ENCODE results near the gene TTYH1. TPM values are rescaled to one million over a fixed set of nuclear protein-coding genes. Genes with fewer than 3 reads are reported as not detected.
"Not testable (repeated sequence)": the region's sequence is repeated elsewhere in the genome, so short reads cannot be mapped to it uniquely, and the experiment has no call there.

The TTYH1 gene
- total RNA-seq, 2 experiments from 2014 or later = 0.99 to 1.3 TPM

DNA sequence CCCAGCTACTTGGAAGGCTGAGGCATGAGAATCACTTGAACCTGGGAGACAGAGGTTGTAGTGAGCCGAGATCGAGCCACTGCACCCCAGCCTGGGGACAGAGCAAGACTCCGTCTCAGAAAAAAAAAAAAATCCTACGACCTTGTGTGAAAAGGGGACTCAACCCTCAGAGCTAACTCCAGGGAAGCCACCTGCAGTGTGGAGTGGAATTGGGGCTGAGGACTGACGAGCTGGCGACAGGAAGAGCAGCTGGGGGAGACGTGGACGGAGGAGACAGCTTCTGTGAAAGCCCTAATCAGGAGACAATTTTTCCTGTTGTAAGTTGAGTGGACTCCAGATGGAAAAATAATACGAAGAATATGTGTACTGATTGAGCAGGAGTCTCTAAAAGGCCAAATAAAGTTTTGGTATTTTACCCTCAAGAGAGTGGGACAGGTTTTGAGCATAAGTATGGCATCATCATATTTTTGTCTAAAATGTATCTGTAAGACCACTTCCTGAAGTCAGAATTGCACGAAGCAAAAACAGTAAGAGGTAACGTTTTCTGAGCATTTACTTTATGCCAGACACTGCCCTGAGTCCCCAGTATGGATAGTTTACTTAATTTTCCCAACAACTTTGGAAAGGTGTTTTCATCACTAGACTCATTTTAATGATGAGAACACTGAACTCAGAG lies 38.5 kb upstream of the TTYH1 start:
- ATAC-seq (no peak), DNase-seq (no peak)
- no peak overlapping the region for H3K4me3 Mint-ChIP-seq
- H3K27ac Mint-ChIP-seq = peak overlapping the region; percentile 79
- H3K9me3 Mint-ChIP-seq (ENCODE audit: insufficient read depth) = peaks cover 10% of the 10 kb centered on the region
- POLR2A ChIA-PET = interaction anchor here (1.2 to 2.3 kb wide), 2 partner anchors 12 kb away, joined by 4 to 12 read pairs; partner anchors contain the start of gene LAIR1
- peaks cover 77% of the 10 kb centered on the region for H3K4me1 Mint-ChIP-seq (ENCODE audit: low read depth)
- H3K27me3 Mint-ChIP-seq (ENCODE audit: low read depth) = peaks cover 15% of the 10 kb centered on the region
- H3K36me3 Mint-ChIP-seq (ENCODE audit: low read depth) = peaks cover 23% of the 10 kb centered on the region
- CTCF ChIA-PET = interaction anchor here (1.2 to 1.4 kb wide), 2 partner anchors 14 to 15 kb away, joined by 3 to 9 read pairs; no protein-coding TSS in a partner anchor

DNA sequence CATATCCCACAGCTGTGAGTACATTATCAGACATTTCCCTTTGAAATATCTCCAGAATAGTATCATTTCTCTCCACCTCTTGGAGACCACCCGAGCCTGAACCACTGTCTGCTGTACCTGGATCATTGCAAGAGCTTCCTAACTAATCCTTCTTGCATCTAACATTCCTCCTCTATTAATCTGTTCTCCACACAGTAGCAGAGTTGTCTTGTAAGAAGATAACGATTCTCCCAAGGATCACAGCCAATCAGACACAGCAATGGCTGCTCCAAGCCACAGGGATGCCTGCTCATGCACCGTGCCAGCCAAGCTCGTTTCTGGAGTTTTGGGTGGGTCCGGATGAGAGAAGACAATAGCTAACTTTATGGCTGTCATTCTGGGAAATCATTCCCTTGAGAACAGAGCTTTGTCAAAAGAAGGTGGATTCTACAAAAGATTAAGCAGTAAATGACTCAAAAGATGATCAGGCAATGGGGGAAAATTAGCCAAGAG lies 36.0 kb upstream of the TTYH1 start:
- Mint-ChIP-seq H3K4me1 (ENCODE audit: low read depth) (peaks cover 63% of the 10 kb centered on the region), H3K36me3 (ENCODE audit: low read depth) (peaks cover 21% of the 10 kb centered on the region), H3K27ac (peak overlapping the region; percentile 40), H3K9me3 (ENCODE audit: insufficient read depth) (peaks cover 10% of the 10 kb centered on the region), H3K27me3 (ENCODE audit: low read depth) (peaks cover 17% of the 10 kb centered on the region), H3K4me3 (no peak overlapping the region)
- ChIA-PET CTCF (interaction anchor here (1.8 to 2.8 kb wide), 2 partner anchors 11 to 19 kb away, joined by 3 to 40 read pairs; no protein-coding TSS in a partner anchor), POLR2A (interaction anchor here (1.2 to 2.5 kb wide), 2 partner anchors 9 to 14 kb away, joined by 3 to 23 read pairs; partner anchors contain the start of gene LAIR1)
- no peak for DNase-seq
- ATAC-seq = no peak

DNA sequence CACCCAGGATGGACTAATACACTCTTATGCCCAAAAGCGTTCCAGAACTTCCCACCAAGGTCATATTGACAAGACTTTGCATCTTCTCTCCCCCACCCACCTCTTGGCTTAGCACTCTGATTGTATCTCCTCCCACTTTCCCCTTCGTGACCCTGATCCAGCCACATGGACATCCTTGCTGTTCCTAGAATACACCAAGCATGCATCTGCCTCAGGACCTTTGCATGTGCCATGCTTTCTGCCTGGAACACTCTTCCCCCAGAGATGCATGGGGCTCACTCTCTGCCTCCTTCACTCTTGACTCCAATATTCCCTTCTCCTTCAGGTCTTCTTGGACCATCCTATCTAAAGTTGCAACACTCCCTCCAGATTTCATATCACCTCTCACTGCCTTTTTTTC lies 34.4 kb upstream of the TTYH1 start:
- Mint-ChIP-seq H3K9me3 (ENCODE audit: insufficient read depth) (peaks cover 10% of the 10 kb centered on the region), H3K4me1 (ENCODE audit: low read depth) (peaks cover 46% of the 10 kb centered on the region), H3K36me3 (ENCODE audit: low read depth) (peaks cover 19% of the 10 kb centered on the region), H3K4me3 (no peak overlapping the region), H3K27ac (no peak overlapping the region), H3K27me3 (ENCODE audit: low read depth) (peaks cover 25% of the 10 kb centered on the region)
- POLR2A ChIA-PET = no interaction called here
- no peak for ATAC-seq
- DNase-seq = no peak
- CTCF ChIA-PET = no interaction called here

DNA sequence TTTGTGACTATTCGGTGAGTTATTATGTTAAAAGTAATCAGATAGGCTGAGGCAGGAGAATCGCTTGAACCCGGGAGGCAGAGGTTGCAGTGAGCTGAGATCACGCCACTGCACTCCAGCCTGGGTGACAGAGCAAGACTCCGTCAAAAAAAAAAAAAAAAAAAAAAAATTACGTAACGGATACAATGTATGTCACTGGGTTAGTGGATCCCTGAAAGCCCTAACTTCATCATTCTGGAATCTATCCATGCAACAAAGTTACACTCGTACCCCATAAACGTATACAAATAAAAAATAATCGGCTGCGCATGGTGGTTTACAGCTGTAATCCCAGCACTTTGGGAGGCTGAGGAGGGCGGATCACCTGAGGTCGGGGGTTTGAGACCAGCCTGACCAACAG lies 33.2 kb upstream of the TTYH1 start:
- not testable (repeated sequence) for H3K4me3 Mint-ChIP-seq; H3K27ac Mint-ChIP-seq; H3K9me3 Mint-ChIP-seq (ENCODE audit: insufficient read depth); ATAC-seq; DNase-seq
- Mint-ChIP-seq H3K36me3 (ENCODE audit: low read depth) (peaks cover 15% of the 10 kb centered on the region), H3K4me1 (ENCODE audit: low read depth) (peaks cover 37% of the 10 kb centered on the region), H3K27me3 (ENCODE audit: low read depth) (peaks cover 25% of the 10 kb centered on the region)
- CTCF ChIA-PET = interaction anchor here (1.3 kb wide), 2 partner anchors 8 to 10 kb away, joined by 3 to 5 read pairs; no protein-coding TSS in a partner anchor
- POLR2A ChIA-PET = interaction anchor here (0.9 kb wide), 1 partner anchor 17 kb away, joined by 4 read pairs; the partner anchor contains the start of gene LAIR1

DNA sequence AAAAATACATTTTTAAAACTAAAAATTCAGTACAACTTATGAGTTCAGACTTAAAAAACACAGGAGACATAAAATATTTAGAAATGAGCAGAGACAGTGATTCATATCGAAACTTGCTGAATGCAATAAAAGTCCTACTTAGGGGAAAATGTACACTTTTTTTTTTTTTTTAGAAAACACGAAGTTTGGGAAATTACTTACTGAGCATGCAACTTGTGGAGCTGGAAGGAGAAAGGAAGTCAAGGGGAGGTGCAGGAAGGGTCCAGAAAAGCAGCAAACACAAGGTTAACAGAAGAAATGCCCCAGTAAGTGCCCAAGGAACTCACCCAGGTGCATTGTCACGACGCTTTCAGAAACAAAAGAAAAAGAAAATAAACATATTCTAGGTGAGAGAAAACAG lies 31.9 kb upstream of the TTYH1 start:
- Mint-ChIP-seq H3K36me3 (ENCODE audit: low read depth) (peaks cover 15% of the 10 kb centered on the region), H3K4me3 (no peak overlapping the region), H3K9me3 (ENCODE audit: insufficient read depth) (peaks cover 10% of the 10 kb centered on the region), H3K4me1 (ENCODE audit: low read depth) (peaks cover 38% of the 10 kb centered on the region), H3K27ac (no peak overlapping the region), H3K27me3 (ENCODE audit: low read depth) (peaks cover 25% of the 10 kb centered on the region)
- CTCF ChIA-PET = interaction anchor here (1.3 kb wide), 1 partner anchor 8 kb away, joined by 5 read pairs; no protein-coding TSS in a partner anchor
- ATAC-seq = no peak
- DNase-seq = no peak
- POLR2A ChIA-PET = no interaction called here

DNA sequence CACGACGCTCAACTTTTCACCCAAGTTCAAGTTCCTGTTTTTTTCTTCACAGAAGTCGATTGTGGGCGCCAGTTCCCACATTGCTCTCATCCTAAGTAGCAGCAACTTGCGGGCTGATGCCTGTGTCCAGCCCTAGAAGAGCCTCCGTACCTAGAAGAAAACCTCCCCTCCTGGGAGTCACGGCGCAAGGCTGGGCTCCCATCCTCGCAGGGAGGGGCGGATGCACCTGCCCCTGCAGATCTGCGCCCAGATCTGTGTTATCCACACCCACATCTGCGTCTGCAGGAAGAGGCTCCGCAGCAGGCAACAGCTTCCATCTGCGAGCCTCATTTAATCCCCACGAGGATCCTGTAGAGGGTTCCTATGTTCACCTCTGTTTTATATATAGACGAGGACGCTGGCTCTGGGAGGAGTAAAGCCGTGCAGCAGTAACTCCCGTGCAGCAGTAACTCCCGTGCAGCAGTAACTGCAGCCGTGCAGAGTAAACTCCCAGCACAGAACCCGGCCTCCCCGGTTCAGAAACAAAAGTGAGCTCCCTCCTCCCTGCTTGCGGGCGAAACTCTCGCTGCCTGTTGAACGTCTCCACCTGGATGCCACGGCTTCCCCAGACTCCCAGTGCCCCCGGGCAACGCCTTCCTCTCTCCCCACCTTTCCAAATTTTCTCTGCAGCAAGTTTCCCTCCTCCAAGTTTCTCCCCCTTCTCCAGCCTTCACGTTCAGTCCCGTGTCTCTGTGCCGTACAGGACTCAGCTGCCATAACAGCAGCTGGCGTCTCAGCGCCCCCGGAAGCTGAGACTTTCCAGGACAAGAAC lies 27.1 kb upstream of the TTYH1 start:
- ATAC-seq = peak; percentile 80
- H3K4me1 Mint-ChIP-seq (ENCODE audit: low read depth) = peaks cover 44% of the 10 kb centered on the region
- peak; percentile 67 for DNase-seq
- H3K9me3 Mint-ChIP-seq (ENCODE audit: insufficient read depth) = no peaks in the 10 kb centered on the region
- H3K36me3 Mint-ChIP-seq (ENCODE audit: low read depth) = no peaks in the 10 kb centered on the region
- H3K4me3 Mint-ChIP-seq = peak overlapping the region; percentile 75
- H3K27ac Mint-ChIP-seq = peak overlapping the region; percentile 86
- H3K27me3 Mint-ChIP-seq (ENCODE audit: low read depth) = peaks cover 10% of the 10 kb centered on the region
- POLR2A ChIA-PET = interaction anchor here (1.0 to 3.0 kb wide), 10 partner anchors 9 to 512 kb away, joined by 3 to 23 read pairs (median 4); partner anchors contain the start of genes LAIR1 and LENG8
- CTCF ChIA-PET = interaction anchor here (0.6 to 6.1 kb wide), 21 partner anchors 9 to 700 kb away, joined by 3 to 184 read pairs (median 5); partner anchors contain the start of genes CNOT3, LAIR1, LENG8 and MBOAT7

DNA sequence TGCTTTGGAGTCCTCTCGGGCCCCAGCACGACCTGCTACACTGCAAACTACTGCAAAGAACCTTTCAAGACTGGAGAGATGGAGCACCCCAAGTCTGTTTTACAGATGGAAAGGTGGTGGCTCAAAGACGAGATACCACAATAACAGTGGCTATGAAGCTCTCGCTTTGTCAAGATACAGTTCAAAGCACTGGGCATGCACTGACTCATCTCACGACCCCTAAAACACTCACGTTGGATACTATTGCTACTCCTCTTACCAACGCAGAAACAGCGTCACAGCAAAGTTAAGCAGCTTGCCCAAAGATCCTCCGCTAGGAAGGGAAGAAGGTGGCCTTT lies 26.5 kb upstream of the TTYH1 start:
- POLR2A ChIA-PET = interaction anchor here (1.0 to 3.0 kb wide), 10 partner anchors 10 to 513 kb away, joined by 3 to 23 read pairs (median 4); partner anchors contain the start of genes LAIR1 and LENG8
- no peaks in the 10 kb centered on the region for H3K9me3 Mint-ChIP-seq (ENCODE audit: insufficient read depth)

DNA sequence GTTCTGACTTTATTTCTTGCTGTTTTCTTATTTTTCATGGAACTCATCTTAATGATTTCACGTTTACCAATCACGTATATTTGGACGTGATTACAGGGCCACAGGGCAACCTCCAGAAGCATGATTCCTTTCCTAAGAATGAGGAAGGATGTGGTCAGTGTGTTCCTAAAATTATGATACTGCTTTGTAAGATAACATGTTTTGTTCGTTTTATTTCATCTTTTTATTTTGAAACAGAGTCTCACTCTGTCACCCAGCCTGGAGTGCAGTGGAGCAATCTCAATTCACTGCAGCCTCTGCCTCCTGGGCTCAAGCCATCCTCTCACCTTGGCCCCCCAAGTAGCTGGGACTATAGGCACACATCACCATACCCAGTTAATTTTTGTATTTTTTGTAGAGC lies 25.7 kb upstream of the TTYH1 start:
- Mint-ChIP-seq H3K9me3 (ENCODE audit: insufficient read depth) (no peaks in the 10 kb centered on the region), H3K4me3 (peak overlapping the region; percentile 75), H3K27me3 (ENCODE audit: low read depth) (peaks cover 8% of the 10 kb centered on the region), H3K36me3 (ENCODE audit: low read depth) (no peaks in the 10 kb centered on the region), H3K4me1 (ENCODE audit: low read depth) (peaks cover 40% of the 10 kb centered on the region), H3K27ac (peak overlapping the region; percentile 48)
- POLR2A ChIA-PET = interaction anchor here (0.7 to 3.0 kb wide), 4 partner anchors 11 to 39 kb away, joined by 3 to 23 read pairs (median 10); partner anchors contain the start of gene LAIR1
- CTCF ChIA-PET = interaction anchor here (1.5 to 6.1 kb wide), 14 partner anchors 9 to 179 kb away, joined by 5 to 184 read pairs (median 14); partner anchors contain the start of genes LAIR1 and LENG8
- DNase-seq (no peak), ATAC-seq (no peak)

More for the DNA sequence above, 26.5 kb upstream of the TTYH1 start:
- H3K27me3 Mint-ChIP-seq (ENCODE audit: low read depth) = peaks cover 8% of the 10 kb centered on the region
- CTCF ChIA-PET = interaction anchor here (0.6 to 6.1 kb wide), 22 partner anchors 10 to 699 kb away, joined by 3 to 184 read pairs (median 6); partner anchors contain the start of genes CNOT3, LAIR1, LENG8 and MBOAT7
- DNase-seq = peak; percentile 56
- H3K4me3 Mint-ChIP-seq = peak overlapping the region; percentile 75
- H3K36me3 Mint-ChIP-seq (ENCODE audit: low read depth) = no peaks in the 10 kb centered on the region
- ATAC-seq = no peak
- H3K4me1 Mint-ChIP-seq (ENCODE audit: low read depth) = peaks cover 40% of the 10 kb centered on the region
- peak overlapping the region; percentile 86 for H3K27ac Mint-ChIP-seq

DNA sequence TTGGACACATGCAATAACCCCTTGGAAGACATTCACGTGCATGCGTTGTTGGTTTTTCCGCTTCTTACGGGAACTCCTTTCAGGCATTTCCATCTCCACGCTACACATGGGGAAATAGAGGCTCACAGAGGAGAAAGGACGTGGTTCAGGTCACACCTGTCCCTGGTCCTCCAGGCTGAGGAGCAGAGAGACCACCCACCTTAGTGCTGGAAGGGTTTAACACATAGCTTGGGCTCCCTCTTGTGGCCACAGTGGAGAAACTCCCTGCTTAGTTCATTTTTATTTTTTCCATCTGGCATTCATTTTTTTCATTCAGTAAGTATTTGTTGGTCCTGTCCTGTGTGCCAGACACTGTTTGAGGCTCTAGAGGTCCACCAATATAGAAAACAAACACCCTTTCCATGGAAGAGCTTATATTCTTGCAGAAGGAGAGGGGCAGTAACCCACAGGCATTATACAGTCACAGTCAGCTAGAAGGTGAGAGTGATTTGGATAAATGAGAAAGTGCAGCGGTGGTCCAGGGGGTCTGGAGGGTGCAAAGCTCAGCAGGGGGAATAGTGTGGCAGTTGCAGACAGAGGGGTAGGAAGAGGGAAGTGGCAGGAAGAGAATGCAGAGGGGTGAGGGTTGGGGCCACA lies 24.2 kb upstream of the TTYH1 start:
- peak; percentile 83 for DNase-seq
- Mint-ChIP-seq H3K4me3 (no peak overlapping the region), H3K9me3 (ENCODE audit: insufficient read depth) (no peaks in the 10 kb centered on the region), H3K27me3 (ENCODE audit: low read depth) (peaks cover 4% of the 10 kb centered on the region), H3K36me3 (ENCODE audit: low read depth) (no peaks in the 10 kb centered on the region), H3K4me1 (ENCODE audit: low read depth) (peaks cover 40% of the 10 kb centered on the region), H3K27ac (no peak overlapping the region)
- peak; percentile 28 for ATAC-seq
- POLR2A ChIA-PET = no interaction called here
- CTCF ChIA-PET = interaction anchor here (0.6 to 6.1 kb wide), 30 partner anchors 7 to 1751 kb away, joined by 3 to 184 read pairs (median 6); partner anchors contain the start of genes LAIR1, LENG8, MBOAT7 and TTYH1

DNA sequence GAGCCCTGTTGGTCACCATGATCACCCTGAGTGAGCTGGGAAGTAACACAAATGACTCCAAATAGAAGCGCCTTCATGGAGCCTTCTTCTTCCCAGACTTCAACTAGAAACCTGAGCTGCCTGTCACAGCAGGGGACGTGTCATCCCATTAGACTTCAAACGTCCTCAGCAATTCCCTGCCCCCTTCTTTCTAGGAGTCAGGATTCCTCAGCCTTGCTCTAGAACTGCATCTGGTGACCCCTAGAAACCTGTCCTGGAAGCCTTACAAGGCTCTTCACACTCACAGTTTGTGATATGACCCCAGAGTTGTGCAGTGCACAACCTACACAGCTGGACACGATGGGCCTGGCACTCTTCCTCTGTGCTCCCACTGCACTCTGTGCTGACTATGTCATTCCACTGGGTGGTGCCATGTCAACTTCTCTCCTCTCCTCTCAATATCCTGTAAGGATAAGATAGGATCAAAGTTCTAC lies 23.6 kb upstream of the TTYH1 start:
- H3K36me3 Mint-ChIP-seq (ENCODE audit: low read depth) = no peaks in the 10 kb centered on the region
- H3K27me3 Mint-ChIP-seq (ENCODE audit: low read depth) = peaks cover 4% of the 10 kb centered on the region
- ChIA-PET POLR2A (no interaction called here), CTCF (interaction anchor here (0.7 to 6.1 kb wide), 26 partner anchors 9 to 203 kb away, joined by 3 to 184 read pairs (median 6); partner anchors contain the start of genes LAIR1, LENG8, MBOAT7 and TTYH1)
- ATAC-seq (no peak), DNase-seq (no peak)
- H3K4me1 Mint-ChIP-seq (ENCODE audit: low read depth) = peaks cover 40% of the 10 kb centered on the region
- no peaks in the 10 kb centered on the region for H3K9me3 Mint-ChIP-seq (ENCODE audit: insufficient read depth)
- no peak overlapping the region for H3K27ac Mint-ChIP-seq
- H3K4me3 Mint-ChIP-seq = no peak overlapping the region

Data from activated CD8-positive, alpha-beta T cell treated with anti-CD3 and anti-CD28 coated beads, Interleukin-2, amount 10 ng/mL, durations not matched to agents 7 days and 5 days (primary cell).